Activated naive CD4-positive, alpha-beta T cell treated with anti-CD3 and anti-CD28 coated beads, Interleukin-2, amount 50 U/mL, for 72 hours (primary cell): ENCODE results near the gene OPN1MW3. TPM values are rescaled to one million over a fixed set of nuclear protein-coding genes. Genes with fewer than 3 reads are reported as not detected.
"Not testable (repeated sequence)": the region's sequence is repeated elsewhere in the genome, so short reads cannot be mapped to it uniquely, and the experiment has no call there.

Experiments used
- ATAC-seq, 2 donors: fragments of 150-1000 bp; cut with Tn5 transposase; 2 replicates each; pipeline ENCODE4 v1.10.0; 2021; ENCODE audit warnings: mild to moderate bottlenecking in 2 of 2, moderate library complexity in 2 of 2
- DNase-seq, 2 donors: peaks; one replicate each; pipeline ENCODE4 v3.0.0; 2021 to 2022; ENCODE audit warnings: low spot score in 2 of 2
- H3K27ac Mint-ChIP-seq, 2 donors: one replicate each; pipeline ENCODE4 v1.8.0; 2022; ENCODE audit warnings: mild to moderate bottlenecking in 2 of 2, mixed read lengths in 2 of 2
- H3K36me3 Mint-ChIP-seq, 2 donors: one replicate each; pipeline ENCODE4 v1.8.0; 2022; ENCODE audit warnings: mixed read lengths in 2 of 2
- H3K9me3 Mint-ChIP-seq, 2 donors: one replicate each; pipeline ENCODE4 v1.8.0; 2022; ENCODE audit warnings: mixed read lengths in 2 of 2
- total RNA-seq, 2 donors: library from RNA; stranded (reverse); gene quantifications; one replicate each; pipeline ENCODE4 v1.2.3, GENCODE V29; 2022

OPN1MW3 gene
- total RNA-seq, 2 donors from 2014 or later = not detected

DNA sequence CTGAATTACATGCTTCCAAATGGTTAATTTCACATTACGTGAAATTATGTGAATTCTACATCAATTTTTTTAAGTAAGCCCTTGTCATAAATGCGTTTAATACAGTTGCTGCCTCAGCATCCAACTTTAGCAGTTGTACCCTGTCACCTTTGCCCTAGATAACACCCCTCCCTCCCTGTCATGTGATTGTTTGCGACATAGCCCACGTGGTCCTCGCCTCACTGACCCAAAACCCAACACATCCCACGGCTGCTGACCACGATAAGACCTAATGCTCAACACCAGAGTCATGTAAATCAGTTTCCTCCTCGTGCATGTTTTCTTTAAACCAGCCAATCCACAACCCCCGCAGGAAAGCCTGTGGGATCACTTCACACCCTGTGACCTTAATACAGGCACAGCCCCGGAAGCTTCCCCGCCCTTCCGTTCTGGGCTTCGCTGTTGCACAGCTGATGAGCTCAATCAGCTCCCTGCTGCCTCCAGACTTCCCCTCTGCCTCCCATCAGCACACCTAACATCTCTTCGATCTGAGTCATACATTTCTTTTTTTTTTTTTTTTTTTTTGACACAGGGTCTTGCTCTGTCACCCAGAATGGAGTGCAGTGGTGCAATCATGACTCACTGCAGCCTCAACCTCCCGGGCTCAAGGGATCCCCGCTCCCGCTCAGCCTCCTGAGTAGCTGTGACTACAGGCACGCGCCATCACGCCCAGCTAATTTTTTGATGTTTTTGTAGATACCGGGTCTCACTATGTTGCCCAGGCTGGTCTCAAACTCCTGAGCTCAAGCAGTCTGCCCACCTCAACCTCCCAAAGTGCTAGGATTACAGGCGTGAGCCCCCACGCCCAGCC lies 27.3 kb downstream of the OPN1MW3 start:
- not testable (repeated sequence) for H3K9me3 Mint-ChIP-seq, DNase-seq, H3K27ac Mint-ChIP-seq, H3K36me3 Mint-ChIP-seq
- ATAC-seq = peak; percentile 99

DNA sequence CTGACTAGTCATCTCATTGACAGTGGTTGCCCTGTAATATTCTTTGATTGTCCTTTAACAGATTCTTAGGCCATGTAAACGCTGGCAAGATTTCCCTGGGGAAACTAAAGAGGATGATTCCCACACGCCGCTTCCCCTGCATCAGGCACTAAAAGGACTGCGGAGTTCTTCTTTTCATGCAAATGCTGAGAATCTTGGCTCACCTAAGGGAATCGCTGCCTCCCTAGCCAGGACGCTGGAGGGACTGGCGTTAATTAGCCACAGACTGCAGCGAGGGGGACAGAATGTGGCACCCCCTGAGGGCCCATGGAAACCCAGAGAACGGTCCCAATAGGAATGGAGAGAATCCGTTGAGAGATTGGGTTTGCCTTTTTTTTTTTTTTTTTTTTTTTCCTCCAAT lies 29.0 kb downstream of the OPN1MW3 start:
- not testable (repeated sequence) for DNase-seq, H3K9me3 Mint-ChIP-seq, H3K27ac Mint-ChIP-seq, H3K36me3 Mint-ChIP-seq, ATAC-seq

DNA sequence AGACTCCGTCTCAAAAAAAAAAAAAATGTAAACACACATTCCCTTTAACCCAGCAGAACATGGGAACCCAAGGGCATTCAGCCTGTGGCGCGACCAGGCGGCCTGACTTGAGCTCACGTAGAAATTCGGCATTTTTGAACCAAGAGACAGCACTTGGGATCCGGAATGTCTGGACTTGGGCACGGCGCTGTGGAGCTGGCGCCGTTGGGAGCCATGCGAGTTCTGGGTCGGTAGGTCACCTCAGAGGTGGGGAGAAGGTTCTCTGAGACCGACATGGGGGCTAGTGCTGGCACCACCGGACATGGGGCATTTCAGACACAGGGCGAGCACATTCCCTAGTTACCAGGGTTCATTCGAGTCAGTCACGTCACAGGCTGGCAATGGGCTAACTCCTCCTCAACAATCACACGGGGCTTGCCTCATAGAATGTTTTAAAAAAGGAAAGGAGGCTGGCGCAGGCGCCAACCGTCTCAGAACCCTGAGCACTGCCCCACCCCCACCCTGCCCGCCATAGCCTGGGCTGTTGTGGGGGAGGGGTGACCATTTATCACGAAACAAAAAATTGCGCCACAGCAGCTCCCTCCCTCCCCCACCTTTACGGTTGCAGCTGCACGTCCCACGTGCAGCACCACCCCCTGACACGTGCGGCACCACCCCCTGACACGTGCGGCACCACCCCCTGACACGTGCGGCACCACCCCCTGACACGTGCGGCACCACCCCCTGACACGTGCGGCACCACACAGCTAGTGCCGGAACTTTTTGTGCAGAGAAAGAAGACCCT lies 37.6 kb downstream of the OPN1MW3 start, which contains the start of gene TEX28:
TSS of gene TEX28 (minus strand) at position 334 of the 784 bp plus-strand sequence. CDS start 3,007 bp downstream, outside the sequence.
- Mint-ChIP-seq H3K9me3 (no peaks in the 10 kb centered on the region), H3K27ac (no peak within 1 kb of the TSS), H3K36me3 (no peaks in the 10 kb centered on the region)
- no peak for DNase-seq
- no peak for ATAC-seq

DNA sequence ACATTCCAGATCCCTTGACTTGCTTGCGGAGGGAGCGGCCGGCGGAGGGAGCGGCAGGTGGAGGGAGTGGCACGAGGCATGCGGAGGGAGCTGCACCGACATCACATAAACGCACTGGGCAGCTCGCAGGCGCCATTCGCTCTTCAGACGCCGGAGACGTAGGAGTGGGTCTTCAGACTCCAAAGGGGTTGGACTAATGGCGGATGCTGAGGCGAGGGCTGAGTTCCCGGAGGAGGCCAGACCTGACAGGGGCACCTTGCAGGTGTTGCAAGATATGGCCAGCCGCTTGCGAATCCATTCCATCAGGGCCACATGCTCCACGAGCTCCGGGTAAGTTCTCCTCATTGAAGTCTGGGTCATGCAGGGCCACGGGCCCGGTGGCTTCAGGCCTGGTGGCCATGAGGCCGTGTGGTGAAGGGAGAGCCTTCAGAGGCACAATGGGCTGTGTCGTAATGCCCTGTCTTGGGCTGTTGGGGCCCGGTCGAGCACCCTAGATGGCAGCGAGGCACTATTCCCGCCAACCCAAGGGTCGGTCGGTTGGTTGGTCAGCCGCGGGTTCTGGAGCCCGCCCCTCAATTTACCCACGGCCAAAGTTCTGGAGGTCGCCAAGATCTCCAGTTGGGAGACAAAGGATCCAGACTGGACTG lies 38.4 kb downstream of the OPN1MW3 start, which contains the start of gene TKTL1:
TSS of gene TKTL1 (plus strand) at position 132 of the 647 bp plus-strand sequence. CDS start at position 197, 65 bp downstream.
- ATAC-seq (no peak), DNase-seq (no peak)
- Mint-ChIP-seq H3K27ac (no peak within 1 kb of the TSS), H3K36me3 (no peaks in the 10 kb centered on the region), H3K9me3 (no peaks in the 10 kb centered on the region)

DNA sequence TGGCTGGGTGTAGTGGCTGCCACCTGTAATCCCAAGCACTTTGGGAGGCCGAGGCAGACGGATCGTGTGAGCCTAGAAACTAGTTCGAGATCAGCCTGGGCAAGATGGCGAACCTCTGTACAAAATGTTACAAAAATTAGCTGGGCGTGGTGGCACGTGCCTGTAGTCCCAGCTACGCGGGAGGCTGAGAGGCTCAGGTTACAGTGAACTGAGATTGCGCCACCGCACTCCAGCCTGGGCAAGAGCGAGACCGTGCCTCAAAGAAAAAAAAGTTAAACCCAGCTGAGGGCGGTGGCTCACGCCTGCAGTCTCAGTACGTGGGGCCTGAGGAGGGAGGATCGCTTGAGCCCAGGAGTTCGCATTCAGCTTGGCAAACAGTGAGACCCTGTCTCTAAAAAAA lies 39.3 kb downstream of the OPN1MW3 start:
- no peaks in the 10 kb centered on the region for H3K9me3 Mint-ChIP-seq
- no peak overlapping the region for H3K27ac Mint-ChIP-seq
- DNase-seq (no peak), ATAC-seq (no peak)
- no peaks in the 10 kb centered on the region for H3K36me3 Mint-ChIP-seq

DNA sequence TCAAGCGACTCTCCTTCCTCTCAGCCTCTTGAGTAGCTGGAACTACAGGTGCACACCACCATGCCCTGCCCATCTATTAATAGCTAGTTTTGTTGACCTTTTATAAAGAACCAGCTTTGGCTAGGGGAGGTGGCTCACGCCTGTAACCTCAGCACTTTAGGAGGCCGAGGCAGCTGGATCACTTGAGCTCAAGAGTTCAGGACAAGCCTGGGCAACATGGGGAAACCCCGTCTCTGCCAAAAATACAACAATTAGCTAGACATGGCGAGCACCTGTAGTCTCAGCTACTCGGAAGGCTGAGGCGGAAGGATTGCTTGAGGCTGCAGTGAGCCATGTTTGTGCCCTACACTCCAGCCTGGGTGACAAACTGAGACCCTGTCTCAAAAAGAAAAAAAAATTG lies 40.9 kb downstream of the OPN1MW3 start:
- ATAC-seq (no peak), DNase-seq (no peak)
- Mint-ChIP-seq H3K36me3 (no peaks in the 10 kb centered on the region), H3K9me3 (no peaks in the 10 kb centered on the region), H3K27ac (no peak overlapping the region)

DNA sequence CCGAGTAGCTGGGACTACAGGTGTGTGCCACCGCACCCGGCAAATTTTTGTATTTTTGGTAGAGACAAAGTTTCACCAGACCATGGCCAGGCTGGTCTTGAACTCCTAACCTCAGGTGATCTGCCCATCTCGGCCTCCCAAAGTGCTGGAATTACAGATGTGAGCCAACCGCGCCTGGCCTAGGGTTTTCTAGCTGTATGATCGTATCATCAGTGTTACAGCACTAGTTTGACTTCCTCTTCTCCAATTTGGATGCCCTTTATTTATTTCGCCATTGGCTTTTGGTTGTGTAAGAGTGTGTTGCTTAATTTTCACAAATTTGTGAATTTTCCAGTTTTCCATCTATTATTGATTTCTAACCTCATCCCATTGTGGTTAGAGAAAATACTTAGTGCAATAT lies 43.4 kb downstream of the OPN1MW3 start:
- no peak overlapping the region for H3K27ac Mint-ChIP-seq
- DNase-seq (no peak), ATAC-seq (no peak)
- no peaks in the 10 kb centered on the region for H3K36me3 Mint-ChIP-seq
- no peaks in the 10 kb centered on the region for H3K9me3 Mint-ChIP-seq

DNA sequence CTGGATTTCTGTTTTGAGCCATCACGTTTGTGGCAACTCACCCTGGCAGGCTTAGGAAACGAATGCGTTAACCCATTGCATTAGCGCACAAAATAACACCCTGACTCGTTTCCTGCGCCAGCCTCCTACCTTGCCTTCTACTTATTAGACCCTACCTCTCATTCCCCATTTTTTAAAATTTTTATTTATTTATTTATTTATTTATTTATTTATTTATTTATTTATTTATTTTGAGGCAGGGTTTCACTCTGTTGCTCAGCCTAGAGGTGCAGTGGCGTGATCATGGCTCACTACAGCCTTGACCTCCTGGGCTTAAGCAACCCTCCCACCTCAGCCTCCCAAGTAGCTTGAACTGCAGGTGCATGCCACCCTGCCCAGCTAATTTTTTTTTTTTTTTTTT lies 45.6 kb downstream of the OPN1MW3 start:
- ATAC-seq, H3K27ac Mint-ChIP-seq, DNase-seq, H3K9me3 Mint-ChIP-seq, H3K36me3 Mint-ChIP-seq: not testable (repeated sequence)

DNA sequence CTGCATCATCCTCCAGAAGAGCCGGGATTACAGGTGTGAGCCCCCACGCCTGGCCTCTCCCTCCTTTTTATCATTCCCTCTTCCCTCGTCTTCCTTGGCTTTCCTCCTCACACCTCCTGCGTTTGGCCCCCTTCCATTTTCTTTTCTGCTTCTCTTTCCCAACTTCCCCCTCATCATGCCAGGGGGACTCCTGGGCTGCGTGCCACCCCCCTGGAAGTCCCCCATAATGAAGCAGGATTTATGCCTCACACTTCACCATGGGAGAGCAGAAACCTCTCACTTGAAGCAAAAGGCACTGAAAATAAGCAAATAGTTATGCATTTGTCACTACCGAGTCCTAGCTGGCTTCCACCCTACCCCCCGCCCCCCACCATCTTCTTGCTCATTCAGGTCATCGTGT lies 46.1 kb downstream of the OPN1MW3 start:
- Mint-ChIP-seq H3K9me3 (no peaks in the 10 kb centered on the region), H3K36me3 (no peaks in the 10 kb centered on the region), H3K27ac (no peak overlapping the region)
- no peak for ATAC-seq
- no peak for DNase-seq

DNA sequence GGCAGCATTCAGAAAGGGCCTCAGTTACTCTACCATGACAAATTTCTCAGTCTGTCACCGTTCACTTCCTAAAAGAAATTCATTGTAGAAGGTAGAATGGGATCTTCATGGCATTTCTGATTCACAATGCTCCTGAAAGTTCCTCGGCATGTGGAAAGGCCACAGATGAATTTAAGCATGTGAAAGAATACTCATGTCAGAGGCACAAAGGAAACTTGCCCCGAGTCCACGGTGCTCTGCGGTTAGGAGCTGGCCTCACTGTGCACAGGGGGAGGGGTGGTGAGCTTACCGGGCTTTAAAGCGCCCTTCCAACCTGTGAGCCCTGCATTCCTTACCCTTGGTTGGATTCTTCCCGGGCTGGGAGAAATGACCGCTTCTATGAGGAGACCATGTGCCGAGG lies 47.5 kb downstream of the OPN1MW3 start:
- H3K36me3 Mint-ChIP-seq = no peaks in the 10 kb centered on the region
- ATAC-seq (no peak), DNase-seq (no peak)
- H3K9me3 Mint-ChIP-seq = no peaks in the 10 kb centered on the region
- H3K27ac Mint-ChIP-seq = no peak overlapping the region

DNA sequence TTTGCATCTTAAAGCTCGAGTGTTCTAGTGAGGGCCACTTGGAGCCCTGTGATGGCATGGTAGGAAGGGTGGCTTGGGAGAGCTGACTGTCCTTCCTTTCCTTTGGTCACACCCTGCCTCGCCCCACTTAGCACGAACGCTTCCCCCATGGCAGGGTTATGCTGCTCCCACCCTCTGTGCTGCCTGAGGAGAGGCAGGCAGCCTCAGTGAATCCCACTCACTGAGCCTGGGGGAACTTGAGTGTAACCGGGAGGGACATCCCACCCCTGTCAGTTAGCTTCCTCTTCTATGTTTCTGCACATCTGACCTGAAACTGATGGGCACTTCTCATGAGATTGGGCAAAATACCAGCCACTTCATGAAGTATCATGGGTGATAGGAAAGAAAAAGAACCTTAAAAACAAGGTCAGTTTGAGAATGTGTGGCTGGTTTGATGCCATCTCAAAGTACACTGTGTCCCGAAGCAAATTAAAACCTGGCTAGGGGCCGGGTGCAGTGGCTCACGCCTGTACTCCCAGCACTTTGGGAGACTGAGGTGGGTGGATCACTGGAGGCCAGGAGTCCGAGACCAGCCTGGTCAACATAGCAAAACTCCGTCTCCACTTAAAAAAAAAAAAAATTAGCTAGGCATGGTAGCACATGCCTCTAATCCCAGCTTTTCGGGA lies 48.3 kb downstream of the OPN1MW3 start:
- no peaks in the 10 kb centered on the region for H3K9me3 Mint-ChIP-seq
- H3K27ac Mint-ChIP-seq = no peak overlapping the region
- no peak for DNase-seq
- no peak for ATAC-seq
- H3K36me3 Mint-ChIP-seq = no peaks in the 10 kb centered on the region

DNA sequence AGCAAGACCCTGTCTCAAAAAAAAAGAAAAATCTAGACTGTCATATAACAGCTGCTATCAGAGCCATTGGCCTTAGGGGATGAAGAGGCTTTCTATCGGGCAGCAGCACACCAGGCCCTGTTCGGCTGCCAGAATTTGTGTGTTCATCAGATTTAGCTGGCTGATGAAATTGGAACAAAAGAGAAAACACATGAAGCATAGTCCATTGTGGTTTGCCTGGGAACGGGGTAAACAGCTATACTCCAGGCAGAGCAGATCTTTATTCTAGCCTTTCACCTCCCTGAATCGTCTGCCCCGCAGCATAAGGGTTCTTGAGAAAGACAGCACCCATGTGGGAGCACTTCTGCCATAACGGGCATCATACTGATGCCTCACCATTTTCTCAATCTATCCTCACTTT lies 49.8 kb downstream of the OPN1MW3 start:
- Mint-ChIP-seq H3K9me3 (no peaks in the 10 kb centered on the region), H3K36me3 (no peaks in the 10 kb centered on the region)

DNA sequence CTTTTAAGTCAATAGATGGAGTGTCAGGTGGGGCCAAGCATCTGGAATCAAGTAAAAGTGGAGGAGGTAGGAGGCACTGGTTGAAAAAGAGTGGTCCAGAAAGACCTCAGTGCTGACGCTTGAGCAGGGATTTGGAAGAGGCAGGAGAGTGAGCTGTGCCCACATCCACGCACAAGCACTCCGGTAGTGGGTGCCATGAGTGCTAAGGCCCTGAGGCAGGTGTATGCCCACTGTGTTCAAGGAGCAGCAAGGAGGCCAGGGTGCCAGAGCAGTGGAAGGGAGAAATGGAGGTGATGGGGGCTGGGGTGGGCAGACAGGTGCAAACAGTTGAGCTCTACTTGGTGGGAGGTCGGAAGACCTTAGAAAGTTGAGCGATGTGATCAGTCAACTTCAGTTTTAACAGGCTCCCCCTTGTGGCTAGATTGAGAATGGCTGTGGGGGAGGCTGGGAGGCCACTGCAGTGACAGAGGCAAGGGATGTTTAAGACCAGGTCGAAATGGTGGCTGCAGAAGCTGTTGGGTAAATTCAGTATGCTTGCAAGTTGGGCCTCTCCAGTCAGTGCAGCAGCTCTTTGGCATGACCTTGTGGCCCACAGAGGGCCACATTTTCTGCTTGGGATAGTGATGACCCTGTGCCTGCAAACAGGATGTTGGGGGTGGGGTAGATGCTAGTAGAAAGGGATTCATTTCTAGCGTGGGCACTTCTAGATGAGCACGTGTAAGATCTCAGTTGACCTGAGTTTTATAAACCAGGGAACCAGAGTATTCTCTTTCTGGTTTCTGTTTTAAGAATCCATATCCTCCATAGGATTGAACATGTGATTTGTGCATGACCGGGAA lies 50.9 kb downstream of the OPN1MW3 start:
- H3K27ac Mint-ChIP-seq = no peak overlapping the region
- ATAC-seq (peak; percentile 63 to 73), DNase-seq (peak; percentile 58 to 81)
- H3K9me3 Mint-ChIP-seq = no peaks in the 10 kb centered on the region
- H3K36me3 Mint-ChIP-seq = no peaks in the 10 kb centered on the region

More for the DNA sequence above, 49.8 kb downstream of the OPN1MW3 start:
- no peak for ATAC-seq
- no peak for DNase-seq
- no peak overlapping the region for H3K27ac Mint-ChIP-seq

DNA sequence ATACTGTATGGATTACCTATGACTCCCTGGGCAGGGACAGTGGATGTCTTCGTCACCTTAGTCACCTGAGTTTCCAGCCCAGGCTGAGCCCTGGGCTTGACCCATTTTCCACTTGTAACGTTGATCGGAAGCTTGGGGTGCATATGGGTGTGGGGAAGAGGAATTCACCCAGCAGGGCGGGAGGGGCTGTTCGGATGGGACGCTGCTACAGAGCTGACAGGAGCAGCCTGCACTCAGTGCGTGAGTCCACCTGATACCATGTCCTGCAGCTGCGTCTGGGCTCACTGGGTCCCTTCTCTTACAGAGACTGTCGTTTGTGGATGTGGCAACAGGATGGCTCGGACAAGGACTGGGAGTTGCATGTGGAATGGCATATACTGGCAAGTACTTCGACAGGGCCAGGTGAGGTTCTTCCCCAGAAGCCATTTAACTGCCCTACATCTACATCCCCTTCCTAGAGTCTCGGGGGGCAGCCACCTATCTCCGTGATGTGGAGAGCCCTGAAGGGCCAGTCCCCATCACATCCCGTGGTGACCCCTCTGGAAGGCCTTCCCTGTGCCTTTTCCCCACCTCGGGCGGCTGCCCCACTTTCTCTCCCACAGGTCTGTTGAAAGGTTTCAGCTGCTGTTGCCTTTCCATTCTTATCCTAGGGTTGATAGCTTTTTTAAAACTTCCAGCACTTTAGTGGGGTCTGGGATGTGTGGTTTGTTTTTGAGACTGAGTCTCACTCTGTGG lies 51.8 kb downstream of the OPN1MW3 start:
- no peak for ATAC-seq
- no peaks in the 10 kb centered on the region for H3K9me3 Mint-ChIP-seq
- H3K36me3 Mint-ChIP-seq = no peaks in the 10 kb centered on the region
- DNase-seq = no peak
- H3K27ac Mint-ChIP-seq = no peak overlapping the region
